Neural cell (in vitro differentiated cells): Measurements from ENCODE around the gene SNCB. TPM values are rescaled to one million over a fixed set of nuclear protein-coding genes. Genes with fewer than 3 reads are reported as not detected.

Source experiments
- H2AFZ ChIP-seq: fragments of 200-600, 300-800 bp; sonication (generic), shearing (Covaris generic); 2 replicates; pipeline ENCODE4 v1.6.0; 2014; ENCODE audit warnings: low read depth, mild to moderate bottlenecking, antibody characterized with exemption, low read length, moderate library complexity
- H3F3A ChIP-seq: fragments of 200-600 bp; shearing (Covaris generic); 2 replicates; pipeline ENCODE4 v1.6.1; 2016; ENCODE audit warnings: mild to moderate bottlenecking, moderate library complexity, mixed read lengths, antibody characterized with exemption, low read length; ENCODE audit not compliant: insufficient read depth, poor library complexity, severe bottlenecking
- H3K27ac ChIP-seq: fragments of 200-600, 300-800 bp; sonication (generic), shearing (Covaris generic); 2 replicates; pipeline ENCODE4 v1.5.1; 2014; ENCODE audit warnings: mild to moderate bottlenecking, low read length, moderate library complexity
- H3K27me3 ChIP-seq: fragments of 300-800, 200-600 bp; sonication (generic), shearing (Covaris generic); 2 replicates; pipeline ENCODE4 v1.6.0; 2014; ENCODE audit warnings: mild to moderate bottlenecking, low read depth, low read length, moderate library complexity; ENCODE audit not compliant: insufficient read depth
- H3K36me3 ChIP-seq: fragments of 300-800, 200-600 bp; sonication (generic), shearing (Covaris generic); 2 replicates; pipeline ENCODE4 v1.5.1; 2014; ENCODE audit warnings: mild to moderate bottlenecking, antibody characterized with exemption, low read length, moderate library complexity; ENCODE audit not compliant: insufficient read depth
- H3K4me2 ChIP-seq: fragments of 300-800, 200-600 bp; sonication (generic), shearing (Covaris generic); 2 replicates; pipeline ENCODE4 v1.6.0; 2014; ENCODE audit warnings: mild to moderate bottlenecking, low read length
- H3K4me3 ChIP-seq: fragments of 300-800, 200-600 bp; sonication (generic), shearing (Covaris generic); 2 replicates; pipeline ENCODE4 v1.5.1; 2014; ENCODE audit warnings: mild to moderate bottlenecking, low read length, moderate library complexity
- H3K79me2 ChIP-seq: fragments of 200-600 bp; shearing (Covaris generic); replicated peaks from 2 replicates; pipeline ENCODE4 v1.6.0; 2014; ENCODE audit warnings: mild to moderate bottlenecking, low read length, moderate library complexity; ENCODE audit not compliant: insufficient read depth
- H3K9ac ChIP-seq: fragments of 300-800, 200-600 bp; sonication (generic), shearing (Covaris generic); 2 replicates; pipeline ENCODE4 v1.6.1; 2016; ENCODE audit warnings: mild to moderate bottlenecking, low read length, mixed read lengths
- H3K9me2 ChIP-seq: fragments of 200-600 bp; shearing (Covaris generic); 2 replicates; pipeline ENCODE4 v1.6.1; 2016; ENCODE audit warnings: mild to moderate bottlenecking, low read length, mixed read lengths; ENCODE audit not compliant: insufficient read depth
- H3K9me3 ChIP-seq: fragments of 200-600, 300-800 bp; sonication (generic), shearing (Covaris generic); 2 replicates; pipeline ENCODE4 v1.6.1; 2016; ENCODE audit warnings: mild to moderate bottlenecking, mixed run types, low read length, moderate library complexity, mixed read lengths
- H4K20me1 ChIP-seq: fragments of 200-600 bp; shearing (Covaris generic); 2 replicates; pipeline ENCODE4 v1.6.1; 2016; ENCODE audit warnings: mild to moderate bottlenecking, mixed run types; ENCODE audit not compliant: insufficient read depth
- EP300 ChIP-seq: fragments of 450-650 bp; conservative IDR thresholded peaks from 2 replicates; pipeline ENCODE4 v1.6.1; 2014; ENCODE audit warnings: antibody characterized with exemption, mild to moderate bottlenecking, moderate library complexity; ENCODE audit not compliant: poor library complexity, severe bottlenecking
- EZH2 ChIP-seq: fragments of 200-600, 300-800 bp; shearing (Covaris generic), sonication (generic); IDR thresholded peaks from 2 replicates; pipeline ENCODE4 v1.6.1; 2014; ENCODE audit warnings: antibody characterized with exemption, low read length, borderline replicate concordance, mild to moderate bottlenecking; ENCODE audit not compliant: insufficient read depth, poor library complexity, severe bottlenecking
- POLR2AphosphoS5 ChIP-seq: IDR thresholded peaks from 2 replicates; pipeline ENCODE4 v1.6.1; 2012
- RAD21 ChIP-seq: fragments of 450-650 bp; conservative IDR thresholded peaks from 2 replicates; pipeline ENCODE4 v1.6.1; 2014; ENCODE audit warnings: antibody characterized with exemption, mild to moderate bottlenecking, moderate library complexity
- SMC3 ChIP-seq: fragments of 450-650 bp; conservative IDR thresholded peaks from 2 replicates; pipeline ENCODE4 v1.6.1; 2014; ENCODE audit warnings: antibody characterized with exemption, mild to moderate bottlenecking, moderate library complexity; ENCODE audit not compliant: poor library complexity
- TAF1 ChIP-seq: IDR thresholded peaks from 2 replicates; pipeline ENCODE4 v1.6.1; 2012; ENCODE audit warnings: low read depth
- polyA plus RNA-seq: library from polyadenylated mRNA; depleted of rRNA; stranded (reverse); fragments of >200 nt; gene quantifications from 2 replicates; pipeline ENCODE4 v1.2.3, GENCODE V29; 2014
- TF ChIP-seq, protein P1 (sequence below): fragments of 450-650 bp; IDR thresholded peaks from 2 replicates; pipeline ENCODE4 v1.5.1; 2014; ENCODE audit warnings: antibody characterized with exemption, mild to moderate bottlenecking, moderate library complexity; ENCODE audit not compliant: poor library complexity, severe bottlenecking
- TF ChIP-seq, protein P2 (sequence below): IDR thresholded peaks from 2 replicates; pipeline ENCODE4 v1.6.1; 2012; ENCODE audit warnings: borderline replicate concordance

Gene SNCB
- polyA plus RNA-seq, 1 donor from 2014 or later, result 10.1 TPM

DNA sequence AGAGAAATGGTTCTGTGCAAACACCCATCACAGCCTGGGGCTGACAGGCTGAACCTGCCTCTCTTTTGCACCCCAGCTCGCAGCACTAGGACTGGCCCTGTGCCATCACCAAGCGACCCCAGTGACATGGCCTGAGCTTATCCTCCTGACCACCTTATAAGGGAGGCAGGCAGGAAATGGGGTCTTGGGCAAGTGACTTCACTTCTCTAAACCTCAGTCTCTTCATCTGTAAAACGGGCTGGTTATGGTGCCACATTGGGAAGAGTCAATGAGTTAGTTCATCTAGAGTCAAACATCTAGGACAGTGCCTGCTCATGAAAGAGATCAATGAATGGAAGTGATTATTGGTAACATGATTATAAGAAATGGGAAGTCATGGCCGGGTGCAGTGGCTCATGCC is 6.2 kb downstream of the SNCB start:
- Histone ChIP-seq H3K9me2 (no peaks in the 10 kb centered on the region), H2AFZ (no peak overlapping the region), H3K27me3 (peaks cover 48% of the 10 kb centered on the region), H3K36me3 (no peaks in the 10 kb centered on the region), H3K27ac (no peak overlapping the region), H3K4me3 (no peak overlapping the region), H3K9me3 (no peaks in the 10 kb centered on the region), H3F3A (no peaks in the 10 kb centered on the region), H4K20me1 (no peaks in the 10 kb centered on the region), H3K79me2 (no peaks in the 10 kb centered on the region), H3K9ac (no peak overlapping the region), H3K4me2 (no peak overlapping the region)
- no peak for TF ChIP-seq TAF1
- no peak for TF ChIP-seq EP300
- no peak for TF ChIP-seq EZH2

DNA sequence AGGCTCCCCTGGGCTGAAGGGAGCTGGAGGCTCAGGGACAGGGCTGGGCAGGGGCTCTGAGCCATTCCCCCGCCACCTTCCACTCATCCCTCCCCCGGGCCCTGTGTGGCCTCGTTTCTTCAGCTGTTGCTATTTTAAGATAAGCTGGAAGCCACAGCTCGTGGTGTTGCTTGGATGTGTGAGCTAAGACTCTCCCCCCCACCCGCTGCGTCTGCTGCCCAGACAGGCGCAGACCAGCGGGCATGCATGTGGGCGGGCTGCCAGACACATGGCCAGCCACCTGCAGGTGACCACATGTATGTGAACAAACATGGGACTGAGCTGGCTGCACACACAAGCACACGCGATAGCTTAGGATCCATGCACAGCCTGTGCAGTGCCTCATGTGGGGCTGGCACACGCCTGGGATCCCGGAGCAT is 8.7 kb downstream of the SNCB start:
- Histone ChIP-seq H3K27ac (no peak overlapping the region), H3F3A (no peaks in the 10 kb centered on the region), H3K4me3 (no peak overlapping the region), H3K9me3 (no peaks in the 10 kb centered on the region), H3K36me3 (no peaks in the 10 kb centered on the region), H2AFZ (no peak overlapping the region), H3K79me2 (no peaks in the 10 kb centered on the region), H4K20me1 (no peaks in the 10 kb centered on the region), H3K9ac (no peak overlapping the region), H3K9me2 (no peaks in the 10 kb centered on the region), H3K4me2 (no peak overlapping the region), H3K27me3 (peaks cover 40% of the 10 kb centered on the region)
- TF ChIP-seq EZH2 (no peak), POLR2AphosphoS5 (no peak), TAF1 (no peak), RAD21 (no peak), SMC3 (no peak)
- TF ChIP-seq, protein P1, sequence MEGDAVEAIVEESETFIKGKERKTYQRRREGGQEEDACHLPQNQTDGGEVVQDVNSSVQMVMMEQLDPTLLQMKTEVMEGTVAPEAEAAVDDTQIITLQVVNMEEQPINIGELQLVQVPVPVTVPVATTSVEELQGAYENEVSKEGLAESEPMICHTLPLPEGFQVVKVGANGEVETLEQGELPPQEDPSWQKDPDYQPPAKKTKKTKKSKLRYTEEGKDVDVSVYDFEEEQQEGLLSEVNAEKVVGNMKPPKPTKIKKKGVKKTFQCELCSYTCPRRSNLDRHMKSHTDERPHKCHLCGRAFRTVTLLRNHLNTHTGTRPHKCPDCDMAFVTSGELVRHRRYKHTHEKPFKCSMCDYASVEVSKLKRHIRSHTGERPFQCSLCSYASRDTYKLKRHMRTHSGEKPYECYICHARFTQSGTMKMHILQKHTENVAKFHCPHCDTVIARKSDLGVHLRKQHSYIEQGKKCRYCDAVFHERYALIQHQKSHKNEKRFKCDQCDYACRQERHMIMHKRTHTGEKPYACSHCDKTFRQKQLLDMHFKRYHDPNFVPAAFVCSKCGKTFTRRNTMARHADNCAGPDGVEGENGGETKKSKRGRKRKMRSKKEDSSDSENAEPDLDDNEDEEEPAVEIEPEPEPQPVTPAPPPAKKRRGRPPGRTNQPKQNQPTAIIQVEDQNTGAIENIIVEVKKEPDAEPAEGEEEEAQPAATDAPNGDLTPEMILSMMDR, result no peak
- TF ChIP-seq, protein P2, sequence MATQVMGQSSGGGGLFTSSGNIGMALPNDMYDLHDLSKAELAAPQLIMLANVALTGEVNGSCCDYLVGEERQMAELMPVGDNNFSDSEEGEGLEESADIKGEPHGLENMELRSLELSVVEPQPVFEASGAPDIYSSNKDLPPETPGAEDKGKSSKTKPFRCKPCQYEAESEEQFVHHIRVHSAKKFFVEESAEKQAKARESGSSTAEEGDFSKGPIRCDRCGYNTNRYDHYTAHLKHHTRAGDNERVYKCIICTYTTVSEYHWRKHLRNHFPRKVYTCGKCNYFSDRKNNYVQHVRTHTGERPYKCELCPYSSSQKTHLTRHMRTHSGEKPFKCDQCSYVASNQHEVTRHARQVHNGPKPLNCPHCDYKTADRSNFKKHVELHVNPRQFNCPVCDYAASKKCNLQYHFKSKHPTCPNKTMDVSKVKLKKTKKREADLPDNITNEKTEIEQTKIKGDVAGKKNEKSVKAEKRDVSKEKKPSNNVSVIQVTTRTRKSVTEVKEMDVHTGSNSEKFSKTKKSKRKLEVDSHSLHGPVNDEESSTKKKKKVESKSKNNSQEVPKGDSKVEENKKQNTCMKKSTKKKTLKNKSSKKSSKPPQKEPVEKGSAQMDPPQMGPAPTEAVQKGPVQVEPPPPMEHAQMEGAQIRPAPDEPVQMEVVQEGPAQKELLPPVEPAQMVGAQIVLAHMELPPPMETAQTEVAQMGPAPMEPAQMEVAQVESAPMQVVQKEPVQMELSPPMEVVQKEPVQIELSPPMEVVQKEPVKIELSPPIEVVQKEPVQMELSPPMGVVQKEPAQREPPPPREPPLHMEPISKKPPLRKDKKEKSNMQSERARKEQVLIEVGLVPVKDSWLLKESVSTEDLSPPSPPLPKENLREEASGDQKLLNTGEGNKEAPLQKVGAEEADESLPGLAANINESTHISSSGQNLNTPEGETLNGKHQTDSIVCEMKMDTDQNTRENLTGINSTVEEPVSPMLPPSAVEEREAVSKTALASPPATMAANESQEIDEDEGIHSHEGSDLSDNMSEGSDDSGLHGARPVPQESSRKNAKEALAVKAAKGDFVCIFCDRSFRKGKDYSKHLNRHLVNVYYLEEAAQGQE, result no peak

DNA sequence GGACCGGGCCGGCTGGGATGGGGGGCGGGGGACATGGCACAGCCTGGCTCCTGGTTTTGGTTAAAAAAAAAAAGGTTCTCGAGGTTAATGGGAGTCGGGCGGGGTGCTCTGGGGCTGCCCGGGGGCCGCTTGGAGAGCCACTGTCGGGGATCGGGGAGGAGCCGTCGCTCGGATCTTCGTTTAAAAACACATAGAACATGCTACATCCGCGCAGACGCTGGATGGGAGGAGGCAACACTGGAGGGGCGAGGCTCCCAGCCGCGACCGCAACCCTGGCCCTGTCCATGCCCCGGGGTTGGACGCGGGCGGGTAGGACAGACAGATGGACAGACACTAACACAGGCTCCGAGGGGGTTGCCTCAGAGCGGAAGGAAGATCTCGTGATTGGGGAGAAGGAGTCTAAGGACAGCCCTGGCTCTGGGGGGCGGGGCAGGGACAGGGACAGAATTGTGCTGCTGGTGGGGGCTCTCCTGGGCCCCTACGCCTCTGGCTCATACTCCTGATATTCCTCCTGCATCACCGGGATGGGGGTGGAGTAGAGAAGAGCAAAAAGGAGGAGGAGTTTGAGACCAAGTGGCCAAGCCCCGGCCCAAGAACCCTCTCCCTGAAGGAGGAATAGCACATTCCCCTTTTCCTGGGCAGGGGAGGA is 9.9 kb downstream of the SNCB start:
- Histone ChIP-seq H3K4me3 (no peak overlapping the region), H3K4me2 (no peak overlapping the region), H3K79me2 (no peaks in the 10 kb centered on the region), H3K9ac (no peak overlapping the region), H3K27me3 (peaks cover 40% of the 10 kb centered on the region), H3K9me3 (no peaks in the 10 kb centered on the region), H3K27ac (no peak overlapping the region), H4K20me1 (no peaks in the 10 kb centered on the region), H3F3A (no peaks in the 10 kb centered on the region), H2AFZ (no peak overlapping the region), H3K9me2 (no peaks in the 10 kb centered on the region), H3K36me3 (no peaks in the 10 kb centered on the region)
- TF ChIP-seq, protein P1, result no peak
- TF ChIP-seq EZH2, result peak; percentile 49
